ENCODE results near the gene KPNA6.

GRCh38 chr1:32116531-32116930 is 8.7 kb downstream of the KPNA6 start:
- TF ChIP-seq GATA2 (IDR thresholded peaks at IDR 0.05; ENCODE audit: low read depth, low read length) = no peak
- TF ChIP-seq GATA3 (IDR thresholded peaks at IDR 0.05; ENCODE audit: low read depth, low read length) = no peak

All from SH-SY5Y (cell line).